Measurements from ENCODE around the gene MYLK. TPM values are rescaled to one million over a fixed set of nuclear protein-coding genes. Genes with fewer than 3 reads are reported as not detected.

MYLK gene
- total and polyA plus RNA-seq, 9 of the 15 experiments (the other 6 are each of a cell fraction or from before 2014, with no cell fraction given) = 0.11 to 0.53 (median 0.18) TPM; not detected in 2

- H3K4me3 ChIP-seq = peak overlapping the region; percentile 85
- H4K20me1 ChIP-seq (replicated peaks; ENCODE audit: control insufficient read depth, insufficient read depth, low read length) = no peaks in the 10 kb centered on the region
- peak; percentile 6 for FAIRE-seq
- H2AFZ ChIP-seq (ENCODE audit: low read depth, low read length) = peak overlapping the region; percentile 82
- BruUV-seq (replicated peaks) = no TSS peak
- CTCF ChIA-PET (ENCODE audit: low intra/inter-chr PET ratio) = no interaction called here
- peak overlapping the region; percentile 48; the same call in 1 of the 3 replicates for H3K27ac ChIP-seq (ENCODE audit: extremely low read depth, low read depth, low read length)
- peak in 3 of 4 experiments; percentile 53 to 67 (median 62) for DNase-seq (ENCODE audit: extremely low read depth in 1 of 4, low spot score in 3 of 4)
- no peaks in the 10 kb centered on the region for H3K27me3 ChIP-seq (ENCODE audit: control insufficient read depth in 2 of 2, insufficient read depth in 2 of 2, low read length in 2 of 2)
- WGBS (ENCODE audit: insufficient coverage, low coverage, missing lambda C conversion rate) = 0% methylated on average over 15 of the region's 65 CpGs
- H3K4me1 ChIP-seq (replicated peaks in 1 of 2; ENCODE audit: control insufficient read depth in 2 of 2, insufficient read depth in 2 of 2, low read length in 2 of 2) = peaks cover 4% of the 10 kb centered on the region in 2 experiments; a peak in 1 of 5 replicates
- H3K9ac ChIP-seq (ENCODE audit: insufficient read depth in 1 of 2, low read depth in 2 of 2, low read length in 2 of 2) = peak overlapping the region; percentile 51 to 90
- no peaks in the 10 kb centered on the region for H3K9me1 ChIP-seq (ENCODE audit: control insufficient read depth, insufficient read depth, low read length)
- peaks cover 19% of the 10 kb centered on the region for H3K79me2 ChIP-seq (ENCODE audit: control insufficient read depth, insufficient read depth, low read length)
- POLR2A ChIA-PET = interaction anchor here (1.1 to 1.2 kb wide), 2 partner anchors 15 to 66 kb away, joined by 3 to 4 read pairs; no protein-coding TSS in a partner anchor
- peaks cover 10% of the 10 kb centered on the region; the same call in 1 of the 3 replicates for H3K36me3 ChIP-seq (ENCODE audit: control insufficient read depth, insufficient read depth, low read length)
- H3K4me2 ChIP-seq (ENCODE audit: insufficient read depth, low read length) = peak overlapping the region; percentile 89
- in situ Hi-C loops (cut with MboI) = no loop called here
- intact Hi-C loops (cut with micrococcal nuclease) = loop anchor here (2.0 kb wide), 1 partner anchor 34 kb away; no protein-coding TSS in a partner anchor
- peak; percentile 71 for ATAC-seq
- H3K9me3 ChIP-seq (replicated peaks; ENCODE audit: control insufficient read depth, insufficient read depth, low read depth, low read length) = peaks cover 6% of the 10 kb centered on the region; the same call in 1 of the 2 replicates
- TF ChIP-seq TARDBP (IDR thresholded peaks at IDR 0.05) (no peak), RBFOX2 (IDR thresholded peaks at IDR 0.05; ENCODE audit: low read depth, low read length) (no peak), ZNF76 (CRISPR knock-in tag; IDR thresholded peaks at IDR 0.05; ENCODE audit: borderline replicate concordance) (no peak), PHB2 (IDR thresholded peaks at IDR 0.05; ENCODE audit: low read depth) (no peak), RBM34 (IDR thresholded peaks at IDR 0.05; ENCODE audit: borderline replicate concordance, insufficient read depth, low read length) (no peak), RBBP5 (IDR thresholded peaks at IDR 0.05; ENCODE audit: borderline replicate concordance, insufficient read depth, low read length, poor library complexity, severe bottlenecking) (peak; percentile 50), MCM5 (IDR thresholded peaks at IDR 0.05; ENCODE audit: low read depth) (no peak), KDM1A (IDR thresholded peaks at IDR 0.05) (0 out of 4 replicates have a peak, but pooled peaks of 1 of the 2 experiments have one; percentile 8), ZNF449 (CRISPR knock-in tag; IDR thresholded peaks at IDR 0.05) (no peak), KLF6 (CRISPR knock-in tag; IDR thresholded peaks at IDR 0.05; ENCODE audit: borderline replicate concordance) (no peak), L3MBTL2 (IDR thresholded peaks at IDR 0.05) (no peak), SPI1 (IDR thresholded peaks at IDR 0.05; ENCODE audit: borderline replicate concordance, low read depth, low read length) (no peak)
- TF ChIP-seq, protein P1, sequence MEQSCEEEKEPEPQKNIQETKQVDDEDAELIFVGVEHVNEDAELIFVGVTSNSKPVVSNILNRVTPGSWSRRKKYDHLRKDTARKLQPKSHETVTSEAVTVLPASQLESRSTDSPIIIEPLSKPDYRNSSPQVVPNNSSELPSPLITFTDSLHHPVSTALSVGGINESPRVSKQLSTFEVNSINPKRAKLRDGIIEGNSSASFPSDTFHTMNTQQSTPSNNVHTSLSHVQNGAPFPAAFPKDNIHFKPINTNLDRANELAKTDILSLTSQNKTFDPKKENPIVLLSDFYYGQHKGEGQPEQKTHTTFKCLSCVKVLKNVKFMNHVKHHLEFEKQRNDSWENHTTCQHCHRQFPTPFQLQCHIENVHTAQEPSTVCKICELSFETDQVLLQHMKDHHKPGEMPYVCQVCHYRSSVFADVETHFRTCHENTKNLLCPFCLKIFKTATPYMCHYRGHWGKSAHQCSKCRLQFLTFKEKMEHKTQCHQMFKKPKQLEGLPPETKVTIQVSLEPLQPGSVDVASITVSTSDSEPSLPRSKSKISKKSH (CRISPR knock-in tag; IDR thresholded peaks at IDR 0.05) = no peak
- TF ChIP-seq, protein P2, sequence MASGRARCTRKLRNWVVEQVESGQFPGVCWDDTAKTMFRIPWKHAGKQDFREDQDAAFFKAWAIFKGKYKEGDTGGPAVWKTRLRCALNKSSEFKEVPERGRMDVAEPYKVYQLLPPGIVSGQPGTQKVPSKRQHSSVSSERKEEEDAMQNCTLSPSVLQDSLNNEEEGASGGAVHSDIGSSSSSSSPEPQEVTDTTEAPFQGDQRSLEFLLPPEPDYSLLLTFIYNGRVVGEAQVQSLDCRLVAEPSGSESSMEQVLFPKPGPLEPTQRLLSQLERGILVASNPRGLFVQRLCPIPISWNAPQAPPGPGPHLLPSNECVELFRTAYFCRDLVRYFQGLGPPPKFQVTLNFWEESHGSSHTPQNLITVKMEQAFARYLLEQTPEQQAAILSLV (tag; IDR thresholded peaks at IDR 0.05) = no peak
- TF ChIP-seq, protein P3, sequence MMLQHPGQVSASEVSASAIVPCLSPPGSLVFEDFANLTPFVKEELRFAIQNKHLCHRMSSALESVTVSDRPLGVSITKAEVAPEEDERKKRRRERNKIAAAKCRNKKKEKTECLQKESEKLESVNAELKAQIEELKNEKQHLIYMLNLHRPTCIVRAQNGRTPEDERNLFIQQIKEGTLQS (IDR thresholded peaks at IDR 0.05) = no peak
- TF ChIP-seq, protein P3 (CRISPR knock-in tag; conservative IDR thresholded peaks at IDR 0.05) = no peak
These were observed 299.7 kb downstream of the MYLK start for GRCh38 chr3:123584284-123584987.

Data from K562 (cell line).